OCI-LY7 (cell line): ENCODE data around the gene BOD1L1. TPM values are rescaled to one million over a fixed set of nuclear protein-coding genes. Genes with fewer than 3 reads are reported as not detected.

Source experiments
- BruUV-seq: library from RNA; stranded (reverse); fragments of 400-500 nt; replicated peaks from 2 replicates; lab custom pipeline; 2021; lab: Mats Ljungman, UMichigan
- CTCF ChIA-PET: fragments of 300-600 bp; sonication (Branson Sonifier 250); formaldehyde crosslinking; loops from one replicate; lab custom pipeline; 2022; ENCODE audit warnings: antibody characterized with exemption; ENCODE audit not compliant: unreplicated experiment; lab: Charles Lee
- POLR2A ChIA-PET: fragments of 300-600 bp; sonication (Branson Sonifier 250); formaldehyde crosslinking; loops from one replicate; lab custom pipeline; 2022; ENCODE audit warnings: antibody characterized with exemption; lab: Charles Lee
- DNase-seq: peaks from one replicate; pipeline ENCODE4 v3.0.0-alpha.2; 2015; ENCODE audit warnings: low spot score
- H2AFZ ChIP-seq: fragments of 200-600 bp; sonication (generic), shearing (Covaris generic); 2 replicates; pipeline ENCODE4 v1.6.1; 2014; ENCODE audit warnings: mild to moderate bottlenecking, antibody characterized with exemption, low read length, moderate library complexity
- H3K27ac ChIP-seq: fragments of 200-600 bp; sonication (generic); 2 replicates; pipeline ENCODE4 v1.5.1; 2014; ENCODE audit warnings: mixed run types, low read depth, mild to moderate bottlenecking, moderate library complexity, low read length, inconsistent platforms; ENCODE audit not compliant: poor library complexity, severe bottlenecking
- H3K36me3 ChIP-seq: fragments of 200-600 bp; sonication (generic); 2 replicates; pipeline ENCODE4 v1.6.1; 2014; ENCODE audit warnings: mild to moderate bottlenecking, antibody characterized with exemption, low read length, moderate library complexity, mixed read lengths; ENCODE audit not compliant: insufficient read depth
- H3K4me1 ChIP-seq: fragments of 200-600 bp; sonication (generic); 2 replicates; pipeline ENCODE4 v1.5.1; 2014; ENCODE audit warnings: mild to moderate bottlenecking, low read length; ENCODE audit not compliant: insufficient read depth, poor library complexity, severe bottlenecking
- H3K4me2 ChIP-seq: fragments of 200-600 bp; sonication (generic); 2 replicates; pipeline ENCODE4 v1.6.1; 2014; ENCODE audit warnings: mild to moderate bottlenecking, low read length
- H3K4me3 ChIP-seq: fragments of 200-600 bp; sonication (generic); 2 replicates; pipeline ENCODE4 v1.5.1; 2014; ENCODE audit warnings: mild to moderate bottlenecking, low read depth, low read length; ENCODE audit not compliant: poor library complexity, severe bottlenecking
- H3K79me2 ChIP-seq: fragments of 200-600 bp; sonication (generic); 2 replicates; pipeline ENCODE4 v1.6.1; 2016; ENCODE audit warnings: low read depth, mild to moderate bottlenecking, low read length, moderate library complexity, mixed read lengths; ENCODE audit not compliant: insufficient read depth
- H3K9me2 ChIP-seq: fragments of 200-600 bp; sonication (generic); 2 replicates; pipeline ENCODE4 v1.6.1; 2016; ENCODE audit warnings: mild to moderate bottlenecking, low read length, mixed read lengths; ENCODE audit not compliant: insufficient read depth
- H3K9me3 ChIP-seq: fragments of 200-600 bp; sonication (generic); 2 replicates; pipeline ENCODE4 v1.6.1; 2014; ENCODE audit warnings: mild to moderate bottlenecking, mixed run types, low read length, mixed read lengths
- H4K20me1 ChIP-seq: fragments of 200-600 bp; sonication (generic); 2 replicates; pipeline ENCODE4 v1.6.1; 2014; ENCODE audit warnings: mild to moderate bottlenecking, antibody characterized with exemption, low read length, moderate library complexity, mixed read lengths; ENCODE audit not compliant: insufficient read depth
- CTCF ChIP-seq: fragments of 200-600 bp; sonication (generic); conservative IDR thresholded peaks from 2 replicates; pipeline ENCODE4 v1.5.1; 2014; ENCODE audit warnings: mild to moderate bottlenecking, antibody characterized with exemption, low read length, moderate library complexity, mixed read lengths
- EZH2phosphoT487 ChIP-seq: fragments of 200-600 bp; sonication (generic); IDR thresholded peaks from 2 replicates; pipeline ENCODE4 v1.6.1; 2018; ENCODE audit warnings: low read depth, borderline replicate concordance, mild to moderate bottlenecking, mixed run types, antibody characterized with exemption, low read length, moderate library complexity, mixed read lengths
- intact Hi-C: fragments of 100-400 bp; cut with micrococcal nuclease; formaldehyde crosslinking; loops from one replicate; pipeline ENCODE4 v1.10.0; 2022; ENCODE audit not compliant: unreplicated experiment
- total RNA-seq, 2 experiments: library from RNA; depleted of rRNA in 1 of 2; stranded (reverse); fragments of >200 nt in 1 of 2; shearing (Covaris generic) in 1 of 2; gene quantifications; 2 replicates each; pipeline ENCODE4 v1.2.3, GENCODE V29; 2014 to 2022

BOD1L1 gene
- total RNA-seq, 2 experiments from 2014 or later: 24.0 to 49.6 TPM

GRCh38 chr4:13543839-13544605 is 83.5 kb downstream of the BOD1L1 start, which contains the start of gene NKX3-2:
Gene NKX3-2, minus strand, starts transcription at chr4:13544508. Its CDS starts 94 bp downstream, at chr4:13544414.
- intact Hi-C loops: loop anchor here (10.0 kb wide), 2 partner anchors 189 to 439 kb away; no protein-coding TSS in a partner anchor
- TF ChIP-seq CTCF (no peak), EZH2phosphoT487 (no peak)
- Histone ChIP-seq H3K27ac (no peak within 1 kb of the TSS), H4K20me1 (no peaks in the 10 kb centered on the region), H3K36me3 (no peaks in the 10 kb centered on the region), H3K9me3 (no peaks in the 10 kb centered on the region), H3K4me2 (peak within 1 kb of the TSS; percentile 76), H3K4me1 (peaks cover 13% of the 10 kb centered on the region), H3K79me2 (no peaks in the 10 kb centered on the region), H3K4me3 (peak within 1 kb of the TSS; percentile 72), H2AFZ (peak within 1 kb of the TSS; percentile 68), H3K9me2 (no peaks in the 10 kb centered on the region)
- POLR2A ChIA-PET: no interaction called here
- no peak for DNase-seq
- BruUV-seq: no TSS peak
- CTCF ChIA-PET: no interaction called here

- Histone ChIP-seq H3K4me2 (no peak overlapping the region), H3K79me2 (no peaks in the 10 kb centered on the region), H4K20me1 (no peaks in the 10 kb centered on the region), H3K36me3 (no peaks in the 10 kb centered on the region), H2AFZ (no peak overlapping the region), H3K4me1 (peaks cover 7% of the 10 kb centered on the region), H3K4me3 (no peak overlapping the region), H3K9me3 (no peaks in the 10 kb centered on the region), H3K9me2 (no peaks in the 10 kb centered on the region), H3K27ac (no peak overlapping the region)
- BruUV-seq: no TSS peak
- POLR2A ChIA-PET: no interaction called here
- no peak for TF ChIP-seq CTCF
- DNase-seq: no peak
- intact Hi-C loops: loop anchor here (10.0 kb wide), 2 partner anchors 188 to 438 kb away; no protein-coding TSS in a partner anchor
- CTCF ChIA-PET: no interaction called here
These were observed 84.3 kb downstream of the BOD1L1 start for GRCh38 chr4:13543032-13543838.
